B cell (primary cell): Measurements from ENCODE around the gene PEX13.

ENCODE experiments used
- CTCF ChIP-seq: fragments of 200-600 bp; IDR thresholded peaks from one replicate; pipeline ENCODE4 v1.8.0; 2022; ENCODE audit warnings: antibody characterized with exemption, mild to moderate bottlenecking
- EZH2 ChIP-seq: IDR thresholded peaks from 2 replicates; pipeline ENCODE4 v1.6.1; 2012; ENCODE audit warnings: borderline replicate concordance, low read depth, mild to moderate bottlenecking, moderate library complexity, low read length; ENCODE audit not compliant: insufficient read depth, poor library complexity, severe bottlenecking

- TF ChIP-seq CTCF = no peak
- no peak for TF ChIP-seq EZH2
These were observed 72.9 kb downstream of the PEX13 start for GRCh38 chr2:61090386-61090921.
